ENCODE data around the gene PPP1R2. TPM values are rescaled to one million over a fixed set of nuclear protein-coding genes. Genes with fewer than 3 reads are reported as not detected.

PPP1R2 gene
- total and polyA plus RNA-seq, 9 of the 15 experiments (the other 6 are each of a cell fraction or from before 2014, with no cell fraction given): 9.4 to 115 (median 40.3) TPM

- H3K9ac ChIP-seq (ENCODE audit: insufficient read depth in 1 of 2, low read depth in 2 of 2, low read length in 2 of 2): no peak overlapping the region
- BruUV-seq (replicated peaks): no TSS peak
- peaks cover 4% of the 10 kb centered on the region for H3K9me1 ChIP-seq (ENCODE audit: control insufficient read depth, insufficient read depth, low read length)
- H3K79me2 ChIP-seq (ENCODE audit: control insufficient read depth, insufficient read depth, low read length): no peaks in the 10 kb centered on the region
- H3K4me1 ChIP-seq (replicated peaks in 1 of 2; ENCODE audit: control insufficient read depth in 2 of 2, insufficient read depth in 2 of 2, low read length in 2 of 2): peaks cover 0 to 16% of the 10 kb centered on the region in 2 experiments; a peak in 4 of 5 replicates
- ATAC-seq: no peak
- no peak overlapping the region for H3K4me3 ChIP-seq
- intact Hi-C loops (cut with micrococcal nuclease): no loop called here
- ChIA-PET POLR2A (no interaction called here), CTCF (ENCODE audit: low intra/inter-chr PET ratio) (no interaction called here)
- H3K27me3 ChIP-seq (ENCODE audit: control insufficient read depth in 2 of 2, insufficient read depth in 2 of 2, low read length in 2 of 2): peaks cover 10 to 19% of the 10 kb centered on the region in 2 experiments; a peak in 3 of 5 replicates
- DNase-seq (ENCODE audit: extremely low read depth in 1 of 4, low spot score in 3 of 4): no peak
- no peak overlapping the region for H2AFZ ChIP-seq (ENCODE audit: low read depth, low read length)
- in situ Hi-C loops (cut with MboI): no loop called here
- WGBS (ENCODE audit: insufficient coverage, low coverage, missing lambda C conversion rate): 5% methylated on average over 5 of the region's 5 CpGs
- peaks cover 3% of the 10 kb centered on the region; the same call in 1 of the 2 replicates for H3K9me3 ChIP-seq (replicated peaks; ENCODE audit: control insufficient read depth, insufficient read depth, low read depth, low read length)
- FAIRE-seq: no peak
- H4K20me1 ChIP-seq (replicated peaks; ENCODE audit: control insufficient read depth, insufficient read depth, low read length): no peaks in the 10 kb centered on the region
- H3K4me2 ChIP-seq (ENCODE audit: insufficient read depth, low read length): no peak overlapping the region
- no peak overlapping the region for H3K27ac ChIP-seq (ENCODE audit: extremely low read depth, low read depth, low read length)
- no peaks in the 10 kb centered on the region for H3K36me3 ChIP-seq (ENCODE audit: control insufficient read depth, insufficient read depth, low read length)
- TF ChIP-seq E2F5 (CRISPR knock-in tag; IDR thresholded peaks at IDR 0.05) (no peak), KAT7 (CRISPR knock-in tag; IDR thresholded peaks at IDR 0.05; ENCODE audit: borderline replicate concordance) (no peak), NR3C1 (CRISPR knock-in tag; IDR thresholded peaks at IDR 0.05) (no peak), FOXK1 (CRISPR knock-in tag; IDR thresholded peaks at IDR 0.05; ENCODE audit: borderline replicate concordance) (no peak), ZNF274 (IDR thresholded peaks at IDR 0.05; ENCODE audit: borderline replicate concordance, low read depth, low read length) (no peak), RNF219 (CRISPR knock-in tag; IDR thresholded peaks at IDR 0.05) (no peak), PURB (CRISPR knock-in tag; IDR thresholded peaks at IDR 0.05; ENCODE audit: low read depth) (no peak), EWSR1 (IDR thresholded peaks at IDR 0.05; ENCODE audit: borderline replicate concordance, low read depth, partially characterized antibody) (no peak), SNRNP70 (optimal IDR thresholded peaks at IDR 0.05; ENCODE audit: low read depth, low read length) (no peak), SMAD1 (IDR thresholded peaks at IDR 0.05; ENCODE audit: low read depth, low read length, partially characterized antibody) (no peak)
- TF ChIP-seq, protein P1, sequence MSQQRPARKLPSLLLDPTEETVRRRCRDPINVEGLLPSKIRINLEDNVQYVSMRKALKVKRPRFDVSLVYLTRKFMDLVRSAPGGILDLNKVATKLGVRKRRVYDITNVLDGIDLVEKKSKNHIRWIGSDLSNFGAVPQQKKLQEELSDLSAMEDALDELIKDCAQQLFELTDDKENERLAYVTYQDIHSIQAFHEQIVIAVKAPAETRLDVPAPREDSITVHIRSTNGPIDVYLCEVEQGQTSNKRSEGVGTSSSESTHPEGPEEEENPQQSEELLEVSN (IDR thresholded peaks at IDR 0.05; ENCODE audit: borderline replicate concordance in 1 of 2, extremely low read depth in 1 of 2, insufficient read depth in 1 of 2, insufficient read length in 1 of 2, low read depth in 1 of 2, low read length in 1 of 2, poor library complexity in 1 of 2, severe bottlenecking in 1 of 2): no peak
- TF ChIP-seq, protein P2, sequence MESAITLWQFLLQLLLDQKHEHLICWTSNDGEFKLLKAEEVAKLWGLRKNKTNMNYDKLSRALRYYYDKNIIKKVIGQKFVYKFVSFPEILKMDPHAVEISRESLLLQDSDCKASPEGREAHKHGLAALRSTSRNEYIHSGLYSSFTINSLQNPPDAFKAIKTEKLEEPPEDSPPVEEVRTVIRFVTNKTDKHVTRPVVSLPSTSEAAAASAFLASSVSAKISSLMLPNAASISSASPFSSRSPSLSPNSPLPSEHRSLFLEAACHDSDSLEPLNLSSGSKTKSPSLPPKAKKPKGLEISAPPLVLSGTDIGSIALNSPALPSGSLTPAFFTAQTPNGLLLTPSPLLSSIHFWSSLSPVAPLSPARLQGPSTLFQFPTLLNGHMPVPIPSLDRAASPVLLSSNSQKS (CRISPR knock-in tag; IDR thresholded peaks at IDR 0.05): no peak
These were observed 44.7 kb upstream of the PPP1R2 start for GRCh38 chr3:195587824-195588223.

Measured in K562 (cell line).